ENCODE measurements around the gene TAS1R3. TPM values are rescaled to one million over a fixed set of nuclear protein-coding genes. Genes with fewer than 3 reads are reported as not detected.

The TAS1R3 gene
- total RNA-seq, 1 experiment from 2014 or later = 0.31 TPM

GRCh38 chr1:1321477-1321876 lies 9.6 kb upstream of the TAS1R3 start:
- BruUV-seq (replicated peaks) = no TSS peak
- Histone ChIP-seq H3K9me3 (ENCODE audit: control insufficient read depth, insufficient read depth, low read depth, low read length) (no peaks in the 10 kb centered on the region), H3K27ac (ENCODE audit: low read length) (no peak overlapping the region), H3K4me3 (ENCODE audit: low read depth in 2 of 2, low read length in 2 of 2) (no peak overlapping the region), H3K4me1 (ENCODE audit: control insufficient read depth, insufficient read depth, low read length) (peaks cover 47% of the 10 kb centered on the region), H3K36me3 (ENCODE audit: control insufficient read depth, insufficient read depth, low read length) (no peaks in the 10 kb centered on the region; the same call in none of the 2 replicates), H3K27me3 (ENCODE audit: control insufficient read depth, insufficient read depth, low read length) (no peaks in the 10 kb centered on the region)
- in situ Hi-C loops (cut with HindIII; ENCODE audit: low pct_unique_long_range_greater_than_20kb, low sequenced_read_pairs) (no loop called here), intact Hi-C loops (cut with micrococcal nuclease; ENCODE audit: unreplicated experiment) (no loop called here)
- ATAC-seq = no peak
- ChIA-PET CTCF (no interaction called here), POLR2A (no interaction called here)
- no peak for DNase-seq (ENCODE audit: low read depth, low spot score)
- TF ChIP-seq TCF7L2 (IDR thresholded peaks at IDR 0.05; ENCODE audit: low read depth, low read length) (no peak), SIN3A (IDR thresholded peaks at IDR 0.05; ENCODE audit: borderline replicate concordance, insufficient read depth, low read depth, low read length) (no peak), REST (IDR thresholded peaks at IDR 0.05; ENCODE audit: insufficient read depth in 1 of 2, low read depth in 2 of 2, low read length in 1 of 2) (no peak), POLR2AphosphoS5 (IDR thresholded peaks at IDR 0.05; ENCODE audit: low read depth, low read length) (no peak)
- TF ChIP-seq, protein P1, sequence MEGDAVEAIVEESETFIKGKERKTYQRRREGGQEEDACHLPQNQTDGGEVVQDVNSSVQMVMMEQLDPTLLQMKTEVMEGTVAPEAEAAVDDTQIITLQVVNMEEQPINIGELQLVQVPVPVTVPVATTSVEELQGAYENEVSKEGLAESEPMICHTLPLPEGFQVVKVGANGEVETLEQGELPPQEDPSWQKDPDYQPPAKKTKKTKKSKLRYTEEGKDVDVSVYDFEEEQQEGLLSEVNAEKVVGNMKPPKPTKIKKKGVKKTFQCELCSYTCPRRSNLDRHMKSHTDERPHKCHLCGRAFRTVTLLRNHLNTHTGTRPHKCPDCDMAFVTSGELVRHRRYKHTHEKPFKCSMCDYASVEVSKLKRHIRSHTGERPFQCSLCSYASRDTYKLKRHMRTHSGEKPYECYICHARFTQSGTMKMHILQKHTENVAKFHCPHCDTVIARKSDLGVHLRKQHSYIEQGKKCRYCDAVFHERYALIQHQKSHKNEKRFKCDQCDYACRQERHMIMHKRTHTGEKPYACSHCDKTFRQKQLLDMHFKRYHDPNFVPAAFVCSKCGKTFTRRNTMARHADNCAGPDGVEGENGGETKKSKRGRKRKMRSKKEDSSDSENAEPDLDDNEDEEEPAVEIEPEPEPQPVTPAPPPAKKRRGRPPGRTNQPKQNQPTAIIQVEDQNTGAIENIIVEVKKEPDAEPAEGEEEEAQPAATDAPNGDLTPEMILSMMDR (IDR thresholded peaks at IDR 0.05) = no peak

DNA sequence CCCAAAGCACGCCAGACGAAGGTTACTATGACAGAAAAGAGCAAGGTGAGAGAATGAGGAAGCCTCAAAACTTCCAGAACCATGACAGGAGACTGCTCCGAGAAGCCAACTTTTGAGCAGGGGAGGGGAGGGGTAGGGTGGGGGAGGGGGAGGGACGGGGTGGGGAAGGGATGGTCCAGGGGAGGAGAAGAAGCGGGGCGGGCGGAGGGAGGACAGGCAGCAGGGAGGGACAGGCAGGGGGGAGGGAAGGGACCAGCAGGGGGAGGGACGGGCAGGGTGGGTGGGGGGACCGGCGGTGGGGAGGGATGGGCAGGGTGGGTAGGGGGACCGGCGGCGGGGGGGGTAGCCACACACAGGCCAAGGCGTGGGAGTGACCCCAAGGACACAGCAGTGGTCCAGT lies 8.7 kb upstream of the TAS1R3 start:
- TF ChIP-seq TCF7L2 (IDR thresholded peaks at IDR 0.05; ENCODE audit: low read depth, low read length) (no peak), REST (IDR thresholded peaks at IDR 0.05; ENCODE audit: insufficient read depth in 1 of 2, low read depth in 2 of 2, low read length in 1 of 2) (no peak)
- TF ChIP-seq, protein P1 (IDR thresholded peaks at IDR 0.05) = no peak
- no peaks in the 10 kb centered on the region for H3K27me3 ChIP-seq (ENCODE audit: control insufficient read depth, insufficient read depth, low read length)
- ChIA-PET CTCF (no interaction called here), POLR2A (no interaction called here)
- DNase-seq (ENCODE audit: low read depth, low spot score) = no peak
- ATAC-seq = no peak
- peaks cover 48% of the 10 kb centered on the region for H3K4me1 ChIP-seq (ENCODE audit: control insufficient read depth, insufficient read depth, low read length)
- H3K4me3 ChIP-seq (ENCODE audit: low read depth in 2 of 2, low read length in 2 of 2) = no peak overlapping the region
- H3K9me3 ChIP-seq (ENCODE audit: control insufficient read depth, insufficient read depth, low read depth, low read length) = no peaks in the 10 kb centered on the region
- in situ Hi-C loops (cut with HindIII; ENCODE audit: low pct_unique_long_range_greater_than_20kb, low sequenced_read_pairs) = no loop called here
- H3K36me3 ChIP-seq (ENCODE audit: control insufficient read depth, insufficient read depth, low read length) = no peaks in the 10 kb centered on the region; the same call in none of the 2 replicates
- intact Hi-C loops (cut with micrococcal nuclease; ENCODE audit: unreplicated experiment) = no loop called here
- H3K27ac ChIP-seq (ENCODE audit: low read length) = no peak overlapping the region
- no TSS peak for BruUV-seq (replicated peaks)
